HL-60 (cell line): ENCODE results near the gene PTGES3L.

ENCODE experiments used
- GABPA ChIP-seq: IDR thresholded peaks from 2 replicates; pipeline ENCODE4 v1.6.1; 2012; ENCODE audit warnings: low read depth
- TF ChIP-seq, protein P1 (sequence below): IDR thresholded peaks from one replicate; pipeline ENCODE4 v1.5.1; 2011; ENCODE audit warnings: low read length, control low read depth, inconsistent platforms; ENCODE audit not compliant: insufficient read depth

DNA sequence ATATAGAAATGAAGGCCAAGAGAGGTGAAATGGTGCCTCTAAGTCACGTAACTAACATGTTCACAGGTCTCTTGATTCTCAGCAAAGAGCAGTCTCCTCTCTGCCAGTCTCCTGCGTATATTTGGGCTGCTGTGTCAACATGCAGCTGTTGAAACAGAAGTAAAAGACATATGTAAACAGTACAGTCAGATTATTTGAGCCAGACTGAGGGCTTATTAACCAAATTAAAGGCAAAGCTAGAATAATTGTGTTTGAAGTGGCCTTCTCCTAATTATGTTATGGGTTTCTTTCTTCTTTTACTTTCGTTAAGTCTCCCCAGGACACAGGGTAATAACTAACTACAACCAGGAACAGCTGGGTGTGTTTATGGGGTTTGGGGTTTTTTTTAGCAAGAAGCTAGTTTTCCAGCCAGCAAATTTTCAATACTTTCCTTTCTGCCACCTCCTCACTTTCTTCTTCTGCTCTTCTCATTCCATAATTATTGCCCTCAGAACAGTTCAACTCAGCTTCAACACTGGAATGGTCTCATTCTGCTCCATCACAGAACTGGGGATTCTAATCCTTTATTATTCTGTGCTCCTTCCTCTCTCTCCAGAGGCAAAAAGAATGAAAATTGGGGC is 60.9 kb downstream of the PTGES3L start:
- no peak for TF ChIP-seq GABPA
- TF ChIP-seq, protein P1, sequence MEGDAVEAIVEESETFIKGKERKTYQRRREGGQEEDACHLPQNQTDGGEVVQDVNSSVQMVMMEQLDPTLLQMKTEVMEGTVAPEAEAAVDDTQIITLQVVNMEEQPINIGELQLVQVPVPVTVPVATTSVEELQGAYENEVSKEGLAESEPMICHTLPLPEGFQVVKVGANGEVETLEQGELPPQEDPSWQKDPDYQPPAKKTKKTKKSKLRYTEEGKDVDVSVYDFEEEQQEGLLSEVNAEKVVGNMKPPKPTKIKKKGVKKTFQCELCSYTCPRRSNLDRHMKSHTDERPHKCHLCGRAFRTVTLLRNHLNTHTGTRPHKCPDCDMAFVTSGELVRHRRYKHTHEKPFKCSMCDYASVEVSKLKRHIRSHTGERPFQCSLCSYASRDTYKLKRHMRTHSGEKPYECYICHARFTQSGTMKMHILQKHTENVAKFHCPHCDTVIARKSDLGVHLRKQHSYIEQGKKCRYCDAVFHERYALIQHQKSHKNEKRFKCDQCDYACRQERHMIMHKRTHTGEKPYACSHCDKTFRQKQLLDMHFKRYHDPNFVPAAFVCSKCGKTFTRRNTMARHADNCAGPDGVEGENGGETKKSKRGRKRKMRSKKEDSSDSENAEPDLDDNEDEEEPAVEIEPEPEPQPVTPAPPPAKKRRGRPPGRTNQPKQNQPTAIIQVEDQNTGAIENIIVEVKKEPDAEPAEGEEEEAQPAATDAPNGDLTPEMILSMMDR, result no peak
